Measurements from ENCODE around the gene AP2A1. TPM values are rescaled to one million over a fixed set of nuclear protein-coding genes. Genes with fewer than 3 reads are reported as not detected.

AP2A1 gene
- total RNA-seq, 1 experiment from 2014 or later: 119 TPM

DNA sequence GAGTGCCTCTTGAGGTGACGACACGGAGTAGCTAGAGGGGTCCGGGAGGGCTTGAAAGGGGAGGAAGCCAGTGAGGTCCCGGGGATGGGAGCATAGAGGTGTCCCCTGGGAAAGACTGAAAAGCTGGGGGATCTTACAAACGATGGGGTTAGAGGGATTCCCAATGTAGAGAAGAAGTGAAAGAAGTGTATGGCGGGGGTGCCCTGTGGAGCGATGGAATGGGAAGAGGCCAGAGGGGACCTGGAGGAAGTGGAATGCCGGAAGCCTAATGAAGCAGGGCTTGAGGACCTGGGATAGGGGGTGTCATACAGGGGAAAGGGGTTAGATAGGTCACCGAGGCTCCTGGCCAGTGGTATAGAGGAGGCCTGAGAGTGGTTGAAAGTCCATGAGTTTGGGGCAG lies 580 bp downstream of the AP2A1 start (continued):
- TF ChIP-seq ARID4B (CRISPR knock-in tag; IDR thresholded peaks at IDR 0.05; ENCODE audit: borderline replicate concordance) (no peak), CREB1 (CRISPR knock-in tag; IDR thresholded peaks at IDR 0.05) (no peak), NFE2L1 (CRISPR knock-in tag; IDR thresholded peaks at IDR 0.05) (no peak), SOX15 (CRISPR knock-in tag; IDR thresholded peaks at IDR 0.05) (no peak), MYBL2 (CRISPR knock-in tag; IDR thresholded peaks at IDR 0.05) (no peak), SMAD4 (CRISPR knock-in tag; IDR thresholded peaks at IDR 0.05) (no peak)

DNA sequence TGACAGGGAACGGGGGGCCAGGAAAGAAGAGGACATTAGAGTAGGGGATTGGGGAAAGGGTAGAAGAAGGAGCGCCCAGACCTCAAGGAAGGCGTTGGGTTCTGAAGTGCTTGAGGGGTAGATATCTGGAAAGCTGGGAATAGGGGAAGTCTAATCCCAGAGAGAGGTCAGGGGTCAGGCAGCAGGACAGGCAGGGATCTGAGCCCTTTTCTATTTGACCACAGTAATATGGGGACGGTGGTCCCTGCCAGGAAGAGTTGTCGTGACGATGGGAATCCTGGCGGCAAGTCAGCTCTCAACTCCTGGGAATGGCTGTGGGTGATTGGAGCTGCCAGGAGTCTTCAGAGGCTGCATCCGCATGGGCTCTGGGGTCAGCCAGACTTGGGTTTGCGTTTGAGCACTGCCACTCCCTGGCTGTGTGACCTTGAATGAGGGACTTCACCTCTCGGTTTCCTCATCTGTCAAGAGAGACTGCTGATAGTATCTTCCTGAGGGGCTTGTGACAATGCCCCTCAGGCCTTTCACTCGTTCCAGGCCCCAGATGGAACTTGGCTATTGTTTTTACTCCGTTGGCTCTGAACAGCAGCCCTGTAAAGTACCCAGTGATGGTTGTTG lies 1.3 kb downstream of the AP2A1 start:
- POLR2A ChIA-PET: no interaction called here
- Mint-ChIP-seq H3K4me1 (peaks cover 17% of the 10 kb centered on the region), H3K36me3 (peaks cover 3% of the 10 kb centered on the region; the same call in 1 of the 2 replicates), H3K27me3 (ENCODE audit: low read depth) (no peaks in the 10 kb centered on the region; the same call in 1 of the 2 replicates), H3K27ac (peak overlapping the region; percentile 52), H3K9me3 (no peaks in the 10 kb centered on the region), H3K4me3 (peak overlapping the region; percentile 94)
- CTCF ChIA-PET: no interaction called here
- TF ChIP-seq NFATC4 (CRISPR knock-in tag; IDR thresholded peaks at IDR 0.05): no peak
- no peak for TF ChIP-seq IRF2 (CRISPR knock-in tag; IDR thresholded peaks at IDR 0.05; ENCODE audit: borderline replicate concordance, low read depth)
- no peak for TF ChIP-seq RORB (CRISPR knock-in tag; IDR thresholded peaks at IDR 0.05)
- TF ChIP-seq, protein P1, sequence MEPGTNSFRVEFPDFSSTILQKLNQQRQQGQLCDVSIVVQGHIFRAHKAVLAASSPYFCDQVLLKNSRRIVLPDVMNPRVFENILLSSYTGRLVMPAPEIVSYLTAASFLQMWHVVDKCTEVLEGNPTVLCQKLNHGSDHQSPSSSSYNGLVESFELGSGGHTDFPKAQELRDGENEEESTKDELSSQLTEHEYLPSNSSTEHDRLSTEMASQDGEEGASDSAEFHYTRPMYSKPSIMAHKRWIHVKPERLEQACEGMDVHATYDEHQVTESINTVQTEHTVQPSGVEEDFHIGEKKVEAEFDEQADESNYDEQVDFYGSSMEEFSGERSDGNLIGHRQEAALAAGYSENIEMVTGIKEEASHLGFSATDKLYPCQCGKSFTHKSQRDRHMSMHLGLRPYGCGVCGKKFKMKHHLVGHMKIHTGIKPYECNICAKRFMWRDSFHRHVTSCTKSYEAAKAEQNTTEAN (CRISPR knock-in tag; IDR thresholded peaks at IDR 0.05): no peak
- TF ChIP-seq, protein P2, sequence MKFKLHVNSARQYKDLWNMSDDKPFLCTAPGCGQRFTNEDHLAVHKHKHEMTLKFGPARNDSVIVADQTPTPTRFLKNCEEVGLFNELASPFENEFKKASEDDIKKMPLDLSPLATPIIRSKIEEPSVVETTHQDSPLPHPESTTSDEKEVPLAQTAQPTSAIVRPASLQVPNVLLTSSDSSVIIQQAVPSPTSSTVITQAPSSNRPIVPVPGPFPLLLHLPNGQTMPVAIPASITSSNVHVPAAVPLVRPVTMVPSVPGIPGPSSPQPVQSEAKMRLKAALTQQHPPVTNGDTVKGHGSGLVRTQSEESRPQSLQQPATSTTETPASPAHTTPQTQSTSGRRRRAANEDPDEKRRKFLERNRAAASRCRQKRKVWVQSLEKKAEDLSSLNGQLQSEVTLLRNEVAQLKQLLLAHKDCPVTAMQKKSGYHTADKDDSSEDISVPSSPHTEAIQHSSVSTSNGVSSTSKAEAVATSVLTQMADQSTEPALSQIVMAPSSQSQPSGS (CRISPR knock-in tag; IDR thresholded peaks at IDR 0.05; ENCODE audit: borderline replicate concordance, low read depth): no peak
- no peak for TF ChIP-seq FOXP1 (CRISPR knock-in tag; IDR thresholded peaks at IDR 0.05; ENCODE audit: borderline replicate concordance)
- TF ChIP-seq NFE2L1 (CRISPR knock-in tag; IDR thresholded peaks at IDR 0.05): no peak
- no peak for TF ChIP-seq TP53 (CRISPR knock-in tag; IDR thresholded peaks at IDR 0.05)
- no peak for TF ChIP-seq FOXJ3 (CRISPR knock-in tag; IDR thresholded peaks at IDR 0.05; ENCODE audit: borderline replicate concordance)
- TF ChIP-seq FOXP4 (CRISPR knock-in tag; IDR thresholded peaks at IDR 0.05): no peak
- TF ChIP-seq ZNF671 (CRISPR knock-in tag; IDR thresholded peaks at IDR 0.05): no peak
- no peak for TF ChIP-seq FOXK1 (CRISPR knock-in tag; IDR thresholded peaks at IDR 0.05)
- TF ChIP-seq ZMAT4 (CRISPR knock-in tag; IDR thresholded peaks at IDR 0.05): no peak
- TF ChIP-seq ZNF317 (CRISPR knock-in tag; IDR thresholded peaks at IDR 0.05; ENCODE audit: borderline replicate concordance, low read depth): no peak
- TF ChIP-seq MYBL2 (CRISPR knock-in tag; IDR thresholded peaks at IDR 0.05): no peak
- no peak for TF ChIP-seq SP1 (CRISPR knock-in tag; conservative IDR thresholded peaks at IDR 0.05)
- TF ChIP-seq, protein P3, sequence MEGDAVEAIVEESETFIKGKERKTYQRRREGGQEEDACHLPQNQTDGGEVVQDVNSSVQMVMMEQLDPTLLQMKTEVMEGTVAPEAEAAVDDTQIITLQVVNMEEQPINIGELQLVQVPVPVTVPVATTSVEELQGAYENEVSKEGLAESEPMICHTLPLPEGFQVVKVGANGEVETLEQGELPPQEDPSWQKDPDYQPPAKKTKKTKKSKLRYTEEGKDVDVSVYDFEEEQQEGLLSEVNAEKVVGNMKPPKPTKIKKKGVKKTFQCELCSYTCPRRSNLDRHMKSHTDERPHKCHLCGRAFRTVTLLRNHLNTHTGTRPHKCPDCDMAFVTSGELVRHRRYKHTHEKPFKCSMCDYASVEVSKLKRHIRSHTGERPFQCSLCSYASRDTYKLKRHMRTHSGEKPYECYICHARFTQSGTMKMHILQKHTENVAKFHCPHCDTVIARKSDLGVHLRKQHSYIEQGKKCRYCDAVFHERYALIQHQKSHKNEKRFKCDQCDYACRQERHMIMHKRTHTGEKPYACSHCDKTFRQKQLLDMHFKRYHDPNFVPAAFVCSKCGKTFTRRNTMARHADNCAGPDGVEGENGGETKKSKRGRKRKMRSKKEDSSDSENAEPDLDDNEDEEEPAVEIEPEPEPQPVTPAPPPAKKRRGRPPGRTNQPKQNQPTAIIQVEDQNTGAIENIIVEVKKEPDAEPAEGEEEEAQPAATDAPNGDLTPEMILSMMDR (IDR thresholded peaks at IDR 0.05): no peak
- TF ChIP-seq, protein P4, sequence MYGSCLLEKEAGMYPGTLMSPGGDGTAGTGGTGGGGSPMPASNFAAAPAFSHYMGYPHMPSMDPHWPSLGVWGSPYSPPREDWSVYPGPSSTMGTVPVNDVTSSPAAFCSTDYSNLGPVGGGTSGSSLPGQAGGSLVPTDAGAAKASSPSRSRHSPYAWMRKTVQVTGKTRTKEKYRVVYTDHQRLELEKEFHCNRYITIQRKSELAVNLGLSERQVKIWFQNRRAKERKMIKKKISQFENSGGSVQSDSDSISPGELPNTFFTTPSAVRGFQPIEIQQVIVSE (CRISPR knock-in tag; IDR thresholded peaks at IDR 0.05; ENCODE audit: borderline replicate concordance): no peak
- no peak for TF ChIP-seq ZNF138 (CRISPR knock-in tag; conservative IDR thresholded peaks at IDR 0.05)
- DNase-seq (ENCODE audit: low spot score) (no peak), ATAC-seq (no peak)
